K562 (cell line): Measurements from ENCODE around the gene PIEZO2. TPM values are rescaled to one million over a fixed set of nuclear protein-coding genes. Genes with fewer than 3 reads are reported as not detected.

ENCODE experiments used
- ATAC-seq: fragments of 200-7000 bp; cut with Tn5 transposase; 3 replicates; pipeline ENCODE4 v1.9.1; 2020; ENCODE audit warnings: moderate library complexity
- BruUV-seq: library from RNA; stranded (reverse); fragments of 400-500 nt; replicated peaks from 2 replicates; lab custom pipeline; 2021; lab: Mats Ljungman, UMichigan
- CTCF ChIA-PET: fragments of 300-600 bp; formaldehyde crosslinking; extraction: SDS; loops from one replicate; lab custom pipeline; 2021; ENCODE audit warnings: low intra/inter-chr PET ratio; lab: Yijun Ruan, JAX
- POLR2A ChIA-PET: fragments of 300-600, 350-650 bp; sonication (Branson Sonifier 250); formaldehyde crosslinking; extraction: SDS; loops from one replicate; lab custom pipeline; 2021; ENCODE audit warnings: antibody characterized with exemption, inconsistent platforms; lab: Yijun Ruan, JAX
- DNase-seq, 4 experiments: peaks; one replicate each; pipeline versions ENCODE4 v3.0.0 to v3.0.0-alpha.2; 2011 to 2018; ENCODE audit warnings: low spot score in 3 of 4, mixed read lengths in 3 of 4; ENCODE audit errors: extremely low read depth in 1 of 4
- FAIRE-seq: peaks from 2 replicates; lab custom pipeline; 2011; peaks lifted over from hg19 to GRCh38; lab: Jason Lieb, UNC
- H2AFZ ChIP-seq: 2 replicates; pipeline ENCODE4 v1.6.0; 2011; ENCODE audit warnings: low read depth, low read length, control low read depth, inconsistent platforms
- H3K27ac ChIP-seq: fragments of 200-600 bp; 3 replicates; pipeline ENCODE4 v1.8.0; 2011; ENCODE audit warnings: low read depth, mild to moderate bottlenecking, control low read depth, inconsistent platforms, low read length, moderate library complexity, mixed read lengths; ENCODE audit errors: extremely low read depth
- H3K27me3 ChIP-seq, 2 experiments: fragments of 300-600 bp in 1 of 2; 2 replicates in 1 of 2; 3 replicates in 1 of 2; pipeline versions ENCODE4 v1.6.0 to v1.8.0; 2011; ENCODE audit warnings: inconsistent platforms in 2 of 2, low read length in 2 of 2, mild to moderate bottlenecking in 1 of 2, mixed read lengths in 1 of 2, moderate library complexity in 1 of 2; ENCODE audit not compliant: control insufficient read depth in 2 of 2, insufficient read depth in 2 of 2
- H3K36me3 ChIP-seq: fragments of 300-600 bp; 3 replicates; pipeline ENCODE4 v1.8.0; 2011; ENCODE audit warnings: mild to moderate bottlenecking, low read length, inconsistent platforms; ENCODE audit not compliant: control insufficient read depth, insufficient read depth
- H3K4me1 ChIP-seq, 2 experiments: fragments of 200-600 bp in 1 of 2; replicated peaks in 1 of 2; 2 replicates in 1 of 2; 3 replicates in 1 of 2; pipeline versions ENCODE4 v1.5.1 to v1.8.0; 2011; ENCODE audit warnings: inconsistent platforms in 2 of 2, low read length in 2 of 2, mild to moderate bottlenecking in 1 of 2, mixed read lengths in 1 of 2, moderate library complexity in 1 of 2; ENCODE audit not compliant: control insufficient read depth in 2 of 2, insufficient read depth in 2 of 2
- H3K4me2 ChIP-seq: 2 replicates; pipeline ENCODE4 v1.6.1; 2011; ENCODE audit warnings: low read length, control low read depth, inconsistent platforms, mixed read lengths; ENCODE audit not compliant: insufficient read depth
- H3K4me3 ChIP-seq: fragments of 200-600 bp; sonication (generic), shearing (Covaris generic); 2 replicates; pipeline ENCODE4 v1.5.1; 2016; ENCODE audit warnings: control low read depth, inconsistent platforms
- H3K79me2 ChIP-seq: fragments of 200-600 bp; 3 replicates; pipeline ENCODE4 v1.8.0; 2011; ENCODE audit warnings: low read length, inconsistent platforms; ENCODE audit not compliant: control insufficient read depth, insufficient read depth
- H3K9ac ChIP-seq, 2 experiments: 2 replicates each; pipeline versions ENCODE4 v1.6.0 to v1.6.1; 2011; ENCODE audit warnings: low read depth in 2 of 2, low read length in 2 of 2, control low read depth in 1 of 2, inconsistent platforms in 1 of 2, mild to moderate bottlenecking in 1 of 2, mixed read lengths in 1 of 2; ENCODE audit not compliant: insufficient read depth in 1 of 2
- H3K9me1 ChIP-seq: one replicate; pipeline ENCODE4 v1.6.0; 2011; ENCODE audit warnings: inconsistent platforms, mild to moderate bottlenecking, low read length, moderate library complexity; ENCODE audit not compliant: control insufficient read depth, insufficient read depth
- H3K9me3 ChIP-seq: replicated peaks from 2 replicates; pipeline ENCODE4 v1.5.1; 2011; ENCODE audit warnings: low read depth, low read length, inconsistent platforms; ENCODE audit not compliant: control insufficient read depth, insufficient read depth
- H4K20me1 ChIP-seq: replicated peaks from 2 replicates; pipeline ENCODE4 v1.6.1; 2011; ENCODE audit warnings: low read length, inconsistent platforms, mixed read lengths; ENCODE audit not compliant: control insufficient read depth, insufficient read depth
- BMI1 ChIP-seq: fragments of 150-350 bp; IDR thresholded peaks from 2 replicates; pipeline ENCODE4 v1.6.1; 2014; ENCODE audit warnings: low read length
- BRF1 ChIP-seq: IDR thresholded peaks from 3 replicates; pipeline ENCODE4 v1.6.1; 2011; ENCODE audit warnings: borderline replicate concordance, mild to moderate bottlenecking; ENCODE audit not compliant: insufficient read length; ENCODE audit errors: extremely low read depth
- CBX2 ChIP-seq: fragments of 200-600 bp; sonication (generic); IDR thresholded peaks from one replicate; pipeline ENCODE4 v1.6.1; 2012; ENCODE audit warnings: mild to moderate bottlenecking, low read length, inconsistent platforms; ENCODE audit not compliant: insufficient read depth, poor library complexity, severe bottlenecking
- CGGBP1 ChIP-seq: fragments of 250-450 bp; sonication (Bioruptor Pico); IDR thresholded peaks from 2 replicates; pipeline ENCODE4 v1.9.0; 2021; ENCODE audit warnings: mild to moderate bottlenecking
- CREB3 ChIP-seq: fragments of 450-650 bp; conservative IDR thresholded peaks from 2 replicates; pipeline ENCODE4 v1.6.1; 2016; ENCODE audit warnings: missing genetic modification characterization, low read depth, mild to moderate bottlenecking, missing compliant biosample characterization, moderate library complexity
- E2F3 ChIP-seq: fragments of 250-450 bp; sonication (Bioruptor Pico); IDR thresholded peaks from 2 replicates; pipeline ENCODE4 v1.4.0; 2020; ENCODE audit warnings: mild to moderate bottlenecking
- KAT2B ChIP-seq: IDR thresholded peaks from one replicate; pipeline ENCODE4 v1.6.1; 2012; ENCODE audit warnings: low read depth, mild to moderate bottlenecking, control low read depth, inconsistent platforms, low read length, moderate library complexity
- MECOM ChIP-seq: fragments of 250-450 bp; sonication (Bioruptor Pico); IDR thresholded peaks from 2 replicates; pipeline ENCODE4 v1.8.0; 2022; ENCODE audit warnings: inconsistent platforms
- PCBP1 ChIP-seq: fragments of 200-400 bp; formaldehyde crosslinking; IDR thresholded peaks from 2 replicates; pipeline ENCODE4 v1.6.1; 2018; ENCODE audit warnings: mild to moderate bottlenecking, low read depth, low read length; ENCODE audit not compliant: poor library complexity, severe bottlenecking
- PHF20 ChIP-seq: fragments of 450-650 bp; IDR thresholded peaks from 2 replicates; pipeline ENCODE4 v1.6.1; 2018; ENCODE audit not compliant: partially characterized antibody
- PHF8 ChIP-seq: fragments of 200-600 bp; sonication (generic); IDR thresholded peaks from 2 replicates; pipeline ENCODE4 v1.6.1; 2012; ENCODE audit warnings: mixed run types, mild to moderate bottlenecking, inconsistent platforms, low read length, moderate library complexity, borderline replicate concordance
- POLR2AphosphoS5 ChIP-seq: IDR thresholded peaks from 2 replicates; pipeline ENCODE4 v1.6.1; 2011; ENCODE audit warnings: mild to moderate bottlenecking, low read depth, low read length, moderate library complexity; ENCODE audit not compliant: control insufficient read depth, insufficient read depth
- POLR3G ChIP-seq: IDR thresholded peaks from 2 replicates; pipeline ENCODE4 v1.6.1; 2011; ENCODE audit not compliant: insufficient read length, insufficient replicate concordance; ENCODE audit errors: extremely low read depth
- TBL1XR1 ChIP-seq, 2 experiments: IDR thresholded peaks; 2 replicates each; pipeline ENCODE4 v1.6.1; 2012; ENCODE audit warnings: improper control_type of control experiment in 2 of 2, low read length in 2 of 2, mild to moderate bottlenecking in 1 of 2
- TFAM ChIP-seq: fragments of 250-450 bp; sonication (Bioruptor Pico); conservative IDR thresholded peaks from 2 replicates; pipeline ENCODE4 v1.5.0; 2021; ENCODE audit warnings: mild to moderate bottlenecking, moderate library complexity
- WGBS: fragments of 100-300 bp; shearing (Covaris generic); methylation state at CpG from one replicate; pipeline ENCODE4 v1.1.6; 2016; ENCODE audit warnings: low coverage, mixed read lengths; ENCODE audit not compliant: insufficient coverage; ENCODE audit errors: missing lambda C conversion rate; 5-methylcytosine and 5-hydroxymethylcytosine counted together
- in situ Hi-C: fragments of 300-500 bp; cut with MboI; formaldehyde crosslinking; loops from 4 replicates; pipeline ENCODE4 v1.15.0; 2018; ENCODE audit warnings: inconsistent platforms, mixed read lengths
- intact Hi-C: fragments of 100-400 bp; cut with micrococcal nuclease; formaldehyde crosslinking; loops from 2 replicates; pipeline ENCODE4 v1.14.2; 2022
- polyA plus RNA-seq, 8 experiments: library from polyadenylated mRNA; depleted of rRNA in 4 of 8; stranded (reverse) in 5 of 8; unstranded in 3 of 8; fragments of >200 nt; fragmentation: Nextera tagmentation in 2 of 8; fragmentation: Illumina TruSeq in 1 of 8; extraction: Ambion mirVana in 2 of 8; extraction: Trizol in 1 of 8; gene quantifications; 2 replicates each; pipeline versions ENCODE4 v1.2.1 to v1.2.3, GENCODE V29; 2011 to 2014; ENCODE audit warnings: inconsistent platforms in 1 of 8, missing spikeins in 1 of 8
- total RNA-seq, 7 experiments: library from RNA; depleted of rRNA in 6 of 7; stranded (reverse); fragments of >200 nt in 6 of 7; fragmentation: Illumina TruSeq in 2 of 7; extraction: Trizol in 2 of 7; gene quantifications; 2 replicates each; pipeline versions ENCODE4 v1.2.1 to v1.2.3, GENCODE V29; 2011 to 2021; ENCODE audit warnings: low replicate concordance in 1 of 7
- TF ChIP-seq, protein P1 (sequence below): sonication (generic); formaldehyde crosslinking; IDR thresholded peaks from 2 replicates; pipeline ENCODE4 v1.8.1; 2023; ENCODE audit warnings: mild to moderate bottlenecking, missing genetic modification reagents, moderate library complexity
- TF ChIP-seq, protein P2 (sequence below): sonication (generic); formaldehyde crosslinking; IDR thresholded peaks from 2 replicates; pipeline ENCODE4 v1.5.0; 2020; ENCODE audit warnings: missing genetic modification reagents
- TF ChIP-seq, protein P3 (sequence below): sonication (generic); IDR thresholded peaks from 2 replicates; pipeline ENCODE4 v1.6.1; 2016

The PIEZO2 gene
- total and polyA plus RNA-seq, 9 of the 15 experiments (the other 6 are each of a cell fraction or from before 2014, with no cell fraction given): 0.54 to 4.1 (median 2.0) TPM

DNA sequence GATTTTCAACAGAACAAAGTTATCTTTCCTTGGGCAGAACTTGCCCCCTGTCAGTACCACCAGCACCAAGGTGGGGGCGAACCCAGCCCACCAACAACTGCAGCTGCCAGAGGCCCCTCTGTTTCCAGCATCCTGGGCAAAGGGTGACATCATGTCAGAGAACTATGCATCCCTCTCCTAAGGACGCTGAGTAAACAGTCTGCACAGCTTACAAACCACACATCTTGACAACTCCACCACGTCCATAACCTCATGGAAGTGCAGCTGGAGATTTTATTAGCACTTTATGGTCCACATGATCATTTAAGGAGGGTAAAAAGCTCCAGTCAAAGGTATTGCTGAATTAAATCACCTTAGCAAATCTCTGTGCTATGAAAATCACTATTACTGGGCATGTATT, 40.4 kb downstream of the PIEZO2 start (continued):
- no peak for TF ChIP-seq CREB3 (tag)
- TF ChIP-seq, protein P1, sequence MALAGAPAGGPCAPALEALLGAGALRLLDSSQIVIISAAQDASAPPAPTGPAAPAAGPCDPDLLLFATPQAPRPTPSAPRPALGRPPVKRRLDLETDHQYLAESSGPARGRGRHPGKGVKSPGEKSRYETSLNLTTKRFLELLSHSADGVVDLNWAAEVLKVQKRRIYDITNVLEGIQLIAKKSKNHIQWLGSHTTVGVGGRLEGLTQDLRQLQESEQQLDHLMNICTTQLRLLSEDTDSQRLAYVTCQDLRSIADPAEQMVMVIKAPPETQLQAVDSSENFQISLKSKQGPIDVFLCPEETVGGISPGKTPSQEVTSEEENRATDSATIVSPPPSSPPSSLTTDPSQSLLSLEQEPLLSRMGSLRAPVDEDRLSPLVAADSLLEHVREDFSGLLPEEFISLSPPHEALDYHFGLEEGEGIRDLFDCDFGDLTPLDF (CRISPR knock-in tag): no peak
- no peak for TF ChIP-seq MECOM (CRISPR knock-in tag)
- no peak for TF ChIP-seq TBL1XR1 (IDR thresholded peaks at IDR 0.05; ENCODE audit: low read length in 2 of 2)
- TF ChIP-seq POLR2AphosphoS5: no peak
- no peak for TF ChIP-seq KAT2B

DNA sequence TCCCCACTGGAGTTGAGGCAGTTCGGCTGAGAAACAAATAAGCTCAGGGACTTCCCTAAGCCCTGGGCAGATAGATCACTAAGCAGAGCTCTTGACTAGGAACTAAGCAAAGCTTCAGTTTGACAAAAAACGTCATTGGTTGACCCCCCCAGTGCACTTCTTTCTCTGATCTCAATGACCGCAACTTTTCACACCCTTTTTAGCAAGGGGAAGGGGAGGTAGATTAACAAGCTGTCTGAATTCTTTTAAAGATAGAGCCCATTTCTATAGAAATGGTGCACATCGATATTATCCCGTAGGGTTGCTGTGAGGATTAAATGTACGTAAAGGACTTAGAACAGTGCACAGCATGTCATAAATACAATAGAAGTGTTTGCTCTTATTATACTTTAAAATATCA, 42.5 kb downstream of the PIEZO2 start:
- Histone ChIP-seq H4K20me1 (no peaks in the 10 kb centered on the region), H2AFZ (no peak overlapping the region), H3K9me3 (no peaks in the 10 kb centered on the region), H3K27me3 (peaks cover 2 to 5% of the 10 kb centered on the region in 2 experiments; a peak in 2 of 5 replicates), H3K9me1 (no peaks in the 10 kb centered on the region), H3K27ac (no peak overlapping the region), H3K4me1 (no peaks in the 10 kb centered on the region), H3K4me3 (no peak overlapping the region), H3K4me2 (no peak overlapping the region), H3K36me3 (no peaks in the 10 kb centered on the region), H3K9ac (no peak overlapping the region), H3K79me2 (no peaks in the 10 kb centered on the region)
- DNase-seq: no peak
- no peak for FAIRE-seq
- intact Hi-C loops: no loop called here
- ChIA-PET CTCF (no interaction called here), POLR2A (no interaction called here)
- WGBS: 0% methylated on average over 6 of the region's 6 CpGs
- no TSS peak for BruUV-seq
- in situ Hi-C loops: no loop called here
- no peak for ATAC-seq
- TF ChIP-seq, protein P2, sequence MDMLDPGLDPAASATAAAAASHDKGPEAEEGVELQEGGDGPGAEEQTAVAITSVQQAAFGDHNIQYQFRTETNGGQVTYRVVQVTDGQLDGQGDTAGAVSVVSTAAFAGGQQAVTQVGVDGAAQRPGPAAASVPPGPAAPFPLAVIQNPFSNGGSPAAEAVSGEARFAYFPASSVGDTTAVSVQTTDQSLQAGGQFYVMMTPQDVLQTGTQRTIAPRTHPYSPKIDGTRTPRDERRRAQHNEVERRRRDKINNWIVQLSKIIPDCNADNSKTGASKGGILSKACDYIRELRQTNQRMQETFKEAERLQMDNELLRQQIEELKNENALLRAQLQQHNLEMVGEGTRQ (CRISPR knock-in tag): no peak
- TF ChIP-seq, protein P3, sequence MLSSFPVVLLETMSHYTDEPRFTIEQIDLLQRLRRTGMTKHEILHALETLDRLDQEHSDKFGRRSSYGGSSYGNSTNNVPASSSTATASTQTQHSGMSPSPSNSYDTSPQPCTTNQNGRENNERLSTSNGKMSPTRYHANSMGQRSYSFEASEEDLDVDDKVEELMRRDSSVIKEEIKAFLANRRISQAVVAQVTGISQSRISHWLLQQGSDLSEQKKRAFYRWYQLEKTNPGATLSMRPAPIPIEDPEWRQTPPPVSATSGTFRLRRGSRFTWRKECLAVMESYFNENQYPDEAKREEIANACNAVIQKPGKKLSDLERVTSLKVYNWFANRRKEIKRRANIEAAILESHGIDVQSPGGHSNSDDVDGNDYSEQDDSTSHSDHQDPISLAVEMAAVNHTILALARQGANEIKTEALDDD: no peak
- no peak for TF ChIP-seq BRF1
- TF ChIP-seq TFAM (CRISPR knock-in tag): no peak
- no peak for TF ChIP-seq PHF20
- no peak for TF ChIP-seq PCBP1
- TF ChIP-seq CGGBP1: no peak
- TF ChIP-seq E2F3: no peak
- TF ChIP-seq BMI1: no peak
- TF ChIP-seq CBX2: no peak
- TF ChIP-seq POLR3G: no peak
- no peak for TF ChIP-seq PHF8
